ENCODE data around the gene GPC5.

GRCh38 chr13:91504216-91504615 is 105.8 kb downstream of the GPC5 start:
- TF ChIP-seq, protein P1, sequence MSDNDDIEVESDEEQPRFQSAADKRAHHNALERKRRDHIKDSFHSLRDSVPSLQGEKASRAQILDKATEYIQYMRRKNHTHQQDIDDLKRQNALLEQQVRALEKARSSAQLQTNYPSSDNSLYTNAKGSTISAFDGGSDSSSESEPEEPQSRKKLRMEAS (IDR thresholded peaks at IDR 0.05): no peak
- TF ChIP-seq SP1 (IDR thresholded peaks at IDR 0.05; ENCODE audit: low read depth, low read length) (no peak), EZH2 (IDR thresholded peaks at IDR 0.05; ENCODE audit: low read depth, low read length, severe bottlenecking) (no peak), POLR2A (IDR thresholded peaks at IDR 0.05; ENCODE audit: control extremely low read depth in 1 of 2, low read depth in 2 of 2, low read length in 2 of 2) (no peak)

Measured in H1 (cell line).